OCI-LY1 (cell line): ENCODE data around the gene PTH2R.

Source experiments
- H2AFZ ChIP-seq: fragments of 200-600 bp; sonication (generic), shearing (Covaris generic); 2 replicates; pipeline ENCODE4 v1.6.0; 2014; ENCODE audit warnings: antibody characterized with exemption, mild to moderate bottlenecking, low read length
- H3F3A ChIP-seq: fragments of 200-600 bp; sonication (generic), shearing (Covaris generic); 2 replicates; pipeline ENCODE4 v1.6.0; 2014; ENCODE audit warnings: mild to moderate bottlenecking, antibody characterized with exemption, low read length, moderate library complexity; ENCODE audit not compliant: insufficient read depth
- H3K27ac ChIP-seq: fragments of 200-600 bp; sonication (generic); 2 replicates; pipeline ENCODE4 v1.5.1; 2014; ENCODE audit warnings: low read length, mixed run types, mild to moderate bottlenecking, low read depth; ENCODE audit not compliant: poor library complexity, severe bottlenecking
- H3K27me3 ChIP-seq: fragments of 200-600 bp; sonication (generic); 2 replicates; pipeline ENCODE4 v1.6.0; 2014; ENCODE audit warnings: antibody characterized with exemption, mild to moderate bottlenecking, low read length, moderate library complexity; ENCODE audit not compliant: insufficient read depth
- H3K36me3 ChIP-seq: fragments of 200-600 bp; sonication (generic); 2 replicates; pipeline ENCODE4 v1.6.1; 2014; ENCODE audit warnings: mild to moderate bottlenecking, antibody characterized with exemption, low read length, moderate library complexity, mixed read lengths; ENCODE audit not compliant: insufficient read depth
- H3K4me1 ChIP-seq: fragments of 200-600 bp; sonication (generic); 2 replicates; pipeline ENCODE4 v1.5.1; 2014; ENCODE audit warnings: mild to moderate bottlenecking, low read length, moderate library complexity; ENCODE audit not compliant: insufficient read depth, severe bottlenecking
- H3K4me2 ChIP-seq: fragments of 200-600 bp; sonication (generic), shearing (Covaris generic); 2 replicates; pipeline ENCODE4 v1.6.1; 2014; ENCODE audit warnings: low read length
- H3K4me3 ChIP-seq: fragments of 200-600 bp; sonication (generic); 2 replicates; pipeline ENCODE4 v1.5.1; 2014; ENCODE audit warnings: low read length, low read depth, mild to moderate bottlenecking, mixed read lengths; ENCODE audit not compliant: poor library complexity, severe bottlenecking
- H3K79me2 ChIP-seq: fragments of 200-600 bp; shearing (Covaris generic); 2 replicates; pipeline ENCODE4 v1.6.1; 2016; ENCODE audit warnings: mixed run types, low read length, mixed read lengths; ENCODE audit not compliant: insufficient read depth
- H3K9ac ChIP-seq: fragments of 200-600 bp; sonication (generic), shearing (Covaris generic); 2 replicates; pipeline ENCODE4 v1.6.1; 2014; ENCODE audit warnings: mild to moderate bottlenecking, low read length, mixed read lengths
- H3K9me2 ChIP-seq: fragments of 200-600 bp; sonication (generic), shearing (Covaris generic); 2 replicates; pipeline ENCODE4 v1.6.1; 2014; ENCODE audit warnings: low read depth, mild to moderate bottlenecking, low read length, mixed read lengths
- H3K9me3 ChIP-seq: fragments of 200-600 bp; shearing (Covaris generic); 2 replicates; pipeline ENCODE4 v1.6.1; 2014; ENCODE audit warnings: low read length, mixed read lengths
- H4K20me1 ChIP-seq: fragments of 200-600 bp; sonication (generic), shearing (Covaris generic); 2 replicates; pipeline ENCODE4 v1.6.0; 2016; ENCODE audit warnings: mild to moderate bottlenecking, low read length; ENCODE audit not compliant: insufficient read depth
- EZH2 ChIP-seq: fragments of 200-600 bp; sonication (generic), shearing (Covaris generic); IDR thresholded peaks from 2 replicates; pipeline ENCODE4 v1.8.0; 2017; ENCODE audit warnings: borderline replicate concordance, mixed run types, mild to moderate bottlenecking, antibody characterized with exemption, low read length, moderate library complexity, mixed read lengths
- TF ChIP-seq, protein P1 (sequence below): fragments of 200-600 bp; sonication (generic), shearing (Covaris generic); IDR thresholded peaks from 2 replicates; pipeline ENCODE4 v1.5.1; 2017; ENCODE audit warnings: mild to moderate bottlenecking, antibody characterized with exemption, low read length, moderate library complexity, mixed read lengths

PTH2R gene

DNA sequence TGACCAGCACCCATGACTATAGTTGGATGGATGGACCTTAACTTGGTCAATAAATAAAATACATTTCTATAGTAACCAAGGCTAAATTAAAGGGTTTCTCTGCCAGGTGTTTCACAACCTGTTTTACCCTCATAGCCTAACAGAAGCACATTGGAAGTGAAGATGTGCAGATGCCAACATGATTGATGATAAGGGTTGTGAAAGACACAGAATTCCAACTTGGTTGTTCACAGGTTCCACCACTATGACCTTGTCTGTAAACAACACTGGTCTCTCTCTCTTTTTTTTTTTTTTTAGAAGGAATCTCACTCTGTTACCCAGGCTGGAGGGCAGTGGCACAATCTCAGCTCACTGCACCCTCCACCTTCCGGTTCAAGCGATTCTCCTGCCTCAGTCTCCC is 37.5 kb upstream of the PTH2R start:
- Histone ChIP-seq H4K20me1 (no peaks in the 10 kb centered on the region), H3K79me2 (no peaks in the 10 kb centered on the region), H3K9ac (no peak overlapping the region), H2AFZ (no peak overlapping the region), H3K36me3 (no peaks in the 10 kb centered on the region; the same call in 1 of the 2 replicates), H3K27ac (no peak overlapping the region), H3K27me3 (no peaks in the 10 kb centered on the region), H3K9me2 (no peaks in the 10 kb centered on the region), H3K4me3 (no peak overlapping the region), H3K4me1 (peaks cover 6% of the 10 kb centered on the region), H3F3A (no peaks in the 10 kb centered on the region), H3K9me3 (0 out of 2 replicates have a peak, but pooled peaks cover 5% of the 10 kb centered on the region), H3K4me2 (no peak overlapping the region)
- TF ChIP-seq, protein P1, sequence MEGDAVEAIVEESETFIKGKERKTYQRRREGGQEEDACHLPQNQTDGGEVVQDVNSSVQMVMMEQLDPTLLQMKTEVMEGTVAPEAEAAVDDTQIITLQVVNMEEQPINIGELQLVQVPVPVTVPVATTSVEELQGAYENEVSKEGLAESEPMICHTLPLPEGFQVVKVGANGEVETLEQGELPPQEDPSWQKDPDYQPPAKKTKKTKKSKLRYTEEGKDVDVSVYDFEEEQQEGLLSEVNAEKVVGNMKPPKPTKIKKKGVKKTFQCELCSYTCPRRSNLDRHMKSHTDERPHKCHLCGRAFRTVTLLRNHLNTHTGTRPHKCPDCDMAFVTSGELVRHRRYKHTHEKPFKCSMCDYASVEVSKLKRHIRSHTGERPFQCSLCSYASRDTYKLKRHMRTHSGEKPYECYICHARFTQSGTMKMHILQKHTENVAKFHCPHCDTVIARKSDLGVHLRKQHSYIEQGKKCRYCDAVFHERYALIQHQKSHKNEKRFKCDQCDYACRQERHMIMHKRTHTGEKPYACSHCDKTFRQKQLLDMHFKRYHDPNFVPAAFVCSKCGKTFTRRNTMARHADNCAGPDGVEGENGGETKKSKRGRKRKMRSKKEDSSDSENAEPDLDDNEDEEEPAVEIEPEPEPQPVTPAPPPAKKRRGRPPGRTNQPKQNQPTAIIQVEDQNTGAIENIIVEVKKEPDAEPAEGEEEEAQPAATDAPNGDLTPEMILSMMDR, result no peak
- TF ChIP-seq EZH2, result no peak

DNA sequence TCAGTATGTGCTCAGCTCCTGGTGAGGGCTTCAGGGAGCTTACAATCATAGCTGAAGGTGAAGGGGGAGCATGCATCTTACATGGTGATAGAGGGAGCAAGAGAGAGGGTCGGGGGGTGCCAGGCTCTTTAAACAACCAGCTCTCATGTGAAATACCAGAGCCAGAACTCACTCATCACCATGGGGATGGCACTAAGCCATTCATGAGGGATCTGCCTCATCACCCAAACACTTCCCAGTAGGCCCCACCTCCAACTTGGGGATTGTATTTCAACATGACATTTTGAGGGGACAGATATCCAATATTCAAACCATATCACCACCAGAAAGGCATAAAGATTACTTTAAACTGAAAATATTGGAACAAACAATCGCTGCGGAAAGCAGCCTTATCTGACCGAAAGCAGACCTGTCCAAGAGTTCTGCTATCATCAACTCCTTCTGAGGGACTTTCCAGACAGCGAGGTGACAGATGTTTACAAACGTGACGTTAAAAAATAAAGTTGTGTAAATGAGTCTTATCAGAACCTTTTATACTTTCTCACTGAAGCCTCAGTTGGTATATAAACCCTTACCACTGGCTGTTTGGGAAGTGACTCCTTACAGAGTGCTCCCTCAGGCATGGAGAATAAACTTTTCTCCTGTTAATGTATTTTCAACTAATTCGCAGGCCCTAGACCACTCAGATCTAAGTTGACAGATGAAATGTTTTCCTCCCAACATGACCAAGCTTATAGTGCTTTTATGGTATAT is 35.5 kb upstream of the PTH2R start:
- Histone ChIP-seq H2AFZ (no peak overlapping the region), H3K9me3 (no peaks in the 10 kb centered on the region), H3K36me3 (no peaks in the 10 kb centered on the region), H3K4me1 (peaks cover 6% of the 10 kb centered on the region), H3K4me3 (no peak overlapping the region), H3K9me2 (no peaks in the 10 kb centered on the region), H3K9ac (no peak overlapping the region), H3F3A (no peaks in the 10 kb centered on the region), H3K27ac (no peak overlapping the region), H3K27me3 (no peaks in the 10 kb centered on the region), H3K79me2 (no peaks in the 10 kb centered on the region), H4K20me1 (no peaks in the 10 kb centered on the region), H3K4me2 (no peak overlapping the region)
- TF ChIP-seq, protein P1, result no peak
- no peak for TF ChIP-seq EZH2

DNA sequence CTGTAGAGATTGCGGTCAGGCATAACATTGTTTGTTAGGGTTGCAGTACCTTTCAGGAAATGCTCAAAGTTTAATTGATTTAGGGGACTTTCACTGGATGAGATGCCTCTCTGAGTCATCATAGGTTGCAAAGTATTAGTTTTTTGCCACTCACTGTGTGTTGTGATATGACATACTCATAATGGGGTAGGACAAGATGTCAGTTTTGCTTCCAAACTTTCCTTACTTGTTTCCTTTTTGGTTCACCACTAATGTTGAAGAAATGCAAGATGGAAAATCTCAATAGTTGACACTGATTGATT is 35.0 kb upstream of the PTH2R start:
- no peaks in the 10 kb centered on the region for H3K9me2 ChIP-seq
- H3K4me3 ChIP-seq, result no peak overlapping the region
- H3K79me2 ChIP-seq, result no peaks in the 10 kb centered on the region
- no peak overlapping the region for H2AFZ ChIP-seq
- H4K20me1 ChIP-seq, result no peaks in the 10 kb centered on the region
- no peaks in the 10 kb centered on the region for H3F3A ChIP-seq
- no peak overlapping the region for H3K4me2 ChIP-seq
- H3K27ac ChIP-seq, result no peak overlapping the region
- no peaks in the 10 kb centered on the region for H3K9me3 ChIP-seq
- H3K9ac ChIP-seq, result no peak overlapping the region
- peaks cover 3% of the 10 kb centered on the region for H3K4me1 ChIP-seq
- no peaks in the 10 kb centered on the region for H3K27me3 ChIP-seq
- no peak for TF ChIP-seq EZH2
- TF ChIP-seq, protein P1, result no peak
- H3K36me3 ChIP-seq, result no peaks in the 10 kb centered on the region
